Osteoblast (primary cell): ENCODE data around the gene SERPINB8. TPM values are rescaled to one million over a fixed set of nuclear protein-coding genes. Genes with fewer than 3 reads are reported as not detected.

Experiments used
- DNase-seq: peaks from one replicate; pipeline ENCODE4 v3.0.0; 2011; ENCODE audit warnings: low spot score, mixed read lengths; ENCODE audit not compliant: insufficient read length; ENCODE audit errors: missing footprints
- H2AFZ ChIP-seq: 2 replicates; pipeline ENCODE4 v1.6.0; 2011; ENCODE audit warnings: mild to moderate bottlenecking, low read length
- H3K27ac ChIP-seq: 2 replicates; pipeline ENCODE4 v1.5.1; 2011; ENCODE audit warnings: mild to moderate bottlenecking, low read depth, low read length, moderate library complexity
- H3K27me3 ChIP-seq: 2 replicates; pipeline ENCODE4 v1.6.0; 2012; ENCODE audit warnings: mild to moderate bottlenecking, control low read depth, inconsistent platforms, low read length, moderate library complexity; ENCODE audit not compliant: insufficient read depth
- H3K36me3 ChIP-seq: 2 replicates; pipeline ENCODE4 v1.5.1; 2011; ENCODE audit warnings: mild to moderate bottlenecking, low read length, control low read depth, moderate library complexity; ENCODE audit not compliant: insufficient read depth
- H3K4me1 ChIP-seq: 2 replicates; pipeline ENCODE4 v1.5.1; 2011; ENCODE audit warnings: mild to moderate bottlenecking, low read length, control low read depth, moderate library complexity; ENCODE audit not compliant: insufficient read depth
- H3K4me2 ChIP-seq: 2 replicates; pipeline ENCODE4 v1.6.0; 2011; ENCODE audit warnings: mild to moderate bottlenecking, low read length; ENCODE audit not compliant: insufficient read depth
- H3K4me3 ChIP-seq: fragments of 200-600 bp; sonication (generic); 3 replicates; pipeline ENCODE4 v1.5.1; 2012; ENCODE audit warnings: mild to moderate bottlenecking, low read length, inconsistent platforms; ENCODE audit not compliant: insufficient read depth
- H3K79me2 ChIP-seq: 2 replicates; pipeline ENCODE4 v1.6.0; 2012; ENCODE audit warnings: mild to moderate bottlenecking, low read length, control low read depth, inconsistent platforms; ENCODE audit not compliant: insufficient read depth
- H3K9me3 ChIP-seq: 2 replicates; pipeline ENCODE4 v1.5.1; 2011; ENCODE audit warnings: low read depth, low read length, control low read depth
- H4K20me1 ChIP-seq: 2 replicates; pipeline ENCODE4 v1.6.0; 2012; ENCODE audit warnings: mild to moderate bottlenecking, low read length, control low read depth; ENCODE audit not compliant: insufficient read depth
- CTCF ChIP-seq: IDR thresholded peaks from 2 replicates; pipeline ENCODE4 v1.5.1; 2011; ENCODE audit warnings: mild to moderate bottlenecking, low read depth, low read length, moderate library complexity; ENCODE audit errors: extremely low read depth
- total RNA-seq: library from RNA; depleted of rRNA; stranded (reverse); fragments of >200 nt; gene quantifications from 2 replicates; pipeline ENCODE4 v1.2.3, GENCODE V29; 2012

Gene SERPINB8
- total RNA-seq, 1 donor, result 30.4 TPM

DNA sequence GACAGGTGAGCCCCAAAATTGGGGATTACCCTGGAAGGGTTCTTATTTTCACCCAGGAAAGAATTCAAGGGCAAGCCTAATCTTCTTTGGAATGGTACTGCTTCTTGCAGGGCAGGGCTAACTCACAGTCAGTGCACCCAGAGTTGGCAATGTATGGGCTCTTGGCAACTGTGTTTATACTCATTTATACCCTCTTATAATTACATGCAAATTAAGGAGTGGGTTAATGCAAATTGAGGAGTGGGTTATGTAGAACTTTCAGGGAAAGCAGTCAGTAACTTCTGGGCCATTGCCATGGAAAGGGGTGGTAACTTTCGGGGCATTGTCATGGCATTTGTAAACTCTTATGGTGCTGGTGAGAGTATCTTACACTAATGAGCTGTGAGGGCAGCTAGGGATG lies 59.2 kb downstream of the SERPINB8 start:
- DNase-seq, result no peak
- H3K79me2 ChIP-seq, result no peaks in the 10 kb centered on the region
- no peak overlapping the region for H2AFZ ChIP-seq
- no peaks in the 10 kb centered on the region for H4K20me1 ChIP-seq
- no peaks in the 10 kb centered on the region for H3K27me3 ChIP-seq
- no peak for TF ChIP-seq CTCF
- H3K4me1 ChIP-seq, result no peaks in the 10 kb centered on the region
- H3K27ac ChIP-seq, result no peak overlapping the region
- H3K9me3 ChIP-seq, result no peaks in the 10 kb centered on the region
- no peak overlapping the region for H3K4me3 ChIP-seq
- H3K36me3 ChIP-seq, result no peaks in the 10 kb centered on the region
- H3K4me2 ChIP-seq, result no peak overlapping the region

DNA sequence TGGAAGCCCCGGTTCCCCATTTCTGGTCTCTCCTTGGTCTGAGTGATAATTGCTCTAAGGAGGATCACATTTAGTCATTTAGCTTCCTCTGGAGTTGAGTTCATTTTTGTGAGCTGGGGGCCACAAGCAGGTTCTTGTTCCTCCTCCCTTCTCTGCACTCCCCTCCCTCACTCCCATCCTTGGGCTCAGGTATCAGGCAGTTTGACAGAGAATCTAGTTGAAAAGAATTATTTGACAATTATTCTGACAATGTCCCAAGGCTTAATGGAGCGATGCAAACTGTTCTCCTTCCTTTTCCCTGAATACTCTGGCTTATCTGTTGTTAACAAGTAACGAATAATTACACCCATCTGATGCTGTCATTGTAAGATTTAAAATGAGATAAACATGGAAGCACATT lies 61.5 kb downstream of the SERPINB8 start:
- H3K9me3 ChIP-seq, result no peaks in the 10 kb centered on the region
- DNase-seq, result no peak
- no peaks in the 10 kb centered on the region for H4K20me1 ChIP-seq
- no peak overlapping the region for H3K4me2 ChIP-seq
- H2AFZ ChIP-seq, result no peak overlapping the region
- H3K27me3 ChIP-seq, result no peaks in the 10 kb centered on the region
- H3K4me1 ChIP-seq, result no peaks in the 10 kb centered on the region
- H3K4me3 ChIP-seq, result no peak overlapping the region
- no peaks in the 10 kb centered on the region for H3K79me2 ChIP-seq
- no peak for TF ChIP-seq CTCF
- H3K36me3 ChIP-seq, result no peaks in the 10 kb centered on the region
- no peak overlapping the region for H3K27ac ChIP-seq

DNA sequence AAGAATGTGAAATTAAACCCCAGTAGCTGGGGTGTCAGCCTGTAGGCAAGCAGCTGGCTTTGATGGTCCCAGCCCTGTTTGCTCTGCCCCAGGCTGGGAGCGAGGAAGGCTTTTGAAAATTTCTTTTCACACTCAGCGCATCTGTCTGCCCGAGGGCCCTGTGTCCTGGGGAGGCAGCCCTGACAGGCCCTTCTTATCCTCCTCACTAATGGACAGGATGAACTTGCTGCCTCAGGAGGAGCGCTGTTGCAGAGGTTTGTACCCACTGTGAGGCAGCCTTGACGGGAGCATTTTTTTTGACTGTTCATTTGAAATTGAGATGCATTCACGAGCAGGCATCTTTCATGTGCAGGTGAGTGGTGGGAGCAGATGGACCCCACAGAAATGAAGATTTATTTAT lies 62.4 kb downstream of the SERPINB8 start:
- H3K4me3 ChIP-seq, result no peak overlapping the region
- H3K27ac ChIP-seq, result no peak overlapping the region
- no peak for TF ChIP-seq CTCF
- no peaks in the 10 kb centered on the region for H3K9me3 ChIP-seq
- no peaks in the 10 kb centered on the region for H3K4me1 ChIP-seq
- H3K27me3 ChIP-seq, result no peaks in the 10 kb centered on the region
- no peak for DNase-seq
- no peak overlapping the region for H2AFZ ChIP-seq
- H4K20me1 ChIP-seq, result no peaks in the 10 kb centered on the region
- H3K79me2 ChIP-seq, result no peaks in the 10 kb centered on the region
- no peak overlapping the region for H3K4me2 ChIP-seq
- no peaks in the 10 kb centered on the region for H3K36me3 ChIP-seq

GRCh38 chr18:64037812-64038414 lies 68.0 kb downstream of the SERPINB8 start:
- no peak overlapping the region for H3K4me3 ChIP-seq
- H3K27ac ChIP-seq, result no peak overlapping the region
- peak; percentile 49 for TF ChIP-seq CTCF
- no peaks in the 10 kb centered on the region for H3K4me1 ChIP-seq
- no peaks in the 10 kb centered on the region for H3K79me2 ChIP-seq
- H3K9me3 ChIP-seq, result no peaks in the 10 kb centered on the region
- H2AFZ ChIP-seq, result no peak overlapping the region
- DNase-seq, result peak; percentile 29
- no peaks in the 10 kb centered on the region for H4K20me1 ChIP-seq
- no peak overlapping the region for H3K4me2 ChIP-seq
- H3K36me3 ChIP-seq, result no peaks in the 10 kb centered on the region
- no peaks in the 10 kb centered on the region for H3K27me3 ChIP-seq

Other genes with a start within 250 kb of the SERPINB8 start
- 0.36 and 0.88 TPM in 2 replicates for gene SERPINB7, start 194.7 kb upstream of the SERPINB8 start, total RNA-seq
- gene SERPINB2, start 82.4 kb upstream of the SERPINB8 start, total RNA-seq, result 0.72 and 1.8 TPM in 2 replicates
- gene SERPINB10, start 62.1 kb upstream of the SERPINB8 start, total RNA-seq, result 0.29 TPM in 1 of 2 replicates, not detected in the other
- gene HMSD, start 20.8 kb upstream of the SERPINB8 start, total RNA-seq, result under 0.01 and 1.4 TPM in 2 replicates
- not detected in 2 replicates for gene LINC00305, start 179.0 kb downstream of the SERPINB8 start, total RNA-seq